WTC11 (cell line): ENCODE measurements around the gene TVP23C.

Experiments
- CTCF ChIP-seq: fragments of 200-600 bp; IDR thresholded peaks from 2 replicates; pipeline ENCODE4 v1.8.0; 2022; ENCODE audit warnings: antibody characterized with exemption
- MYBL2 ChIP-seq: sonication (generic); formaldehyde crosslinking; IDR thresholded peaks from 2 replicates; pipeline ENCODE4 v1.8.1; 2023; ENCODE audit warnings: mild to moderate bottlenecking, moderate library complexity, missing genetic modification reagents
- ZNF425 ChIP-seq: fragments of 250-450 bp; sonication (Bioruptor Pico); conservative IDR thresholded peaks from 2 replicates; pipeline ENCODE4 v1.9.0; 2021; ENCODE audit warnings: mild to moderate bottlenecking

GRCh38 chr17:15498107-15498506 lies 65.2 kb downstream of the TVP23C start:
- TF ChIP-seq ZNF425 (CRISPR knock-in tag) (no peak), MYBL2 (CRISPR knock-in tag) (no peak), CTCF (no peak)
